Naive B cell (primary cell): ENCODE measurements around the gene RTN4R. TPM values are rescaled to one million over a fixed set of nuclear protein-coding genes. Genes with fewer than 3 reads are reported as not detected.

Source experiments
- ATAC-seq, 2 donors: fragments of 150-1000 bp; cut with Tn5 transposase; 2 replicates each; pipeline ENCODE4 v1.10.0; 2021; ENCODE audit warnings: low read depth in 2 of 2, mild to moderate bottlenecking in 2 of 2, moderate library complexity in 2 of 2
- DNase-seq: peaks from one replicate; pipeline ENCODE4 v3.0.0; 2022
- H3K27ac Mint-ChIP-seq, 6 donors: one replicate each; pipeline ENCODE4 v1.8.0; 2020 to 2022; ENCODE audit warnings: mild to moderate bottlenecking in 6 of 6, mixed read lengths in 6 of 6, moderate library complexity in 5 of 6, inconsistent platforms in 2 of 6
- H3K27me3 Mint-ChIP-seq, 3 donors: one replicate each; pipeline ENCODE4 v1.8.0; 2021 to 2022; ENCODE audit warnings: mixed read lengths in 3 of 3, mild to moderate bottlenecking in 1 of 3
- H3K36me3 Mint-ChIP-seq, 2 donors: one replicate each; pipeline ENCODE4 v1.8.0; 2020 to 2022; ENCODE audit warnings: mixed read lengths in 2 of 2, inconsistent platforms in 1 of 2, mild to moderate bottlenecking in 1 of 2
- H3K4me1 Mint-ChIP-seq, 3 donors: one replicate each; pipeline ENCODE4 v1.8.0; 2020 to 2022; ENCODE audit warnings: mixed read lengths in 3 of 3, inconsistent platforms in 1 of 3, mild to moderate bottlenecking in 1 of 3, moderate library complexity in 1 of 3
- H3K4me3 Mint-ChIP-seq, 8 donors: one replicate each; pipeline ENCODE4 v1.8.0; 2020 to 2022; ENCODE audit warnings: mild to moderate bottlenecking in 8 of 8, mixed read lengths in 8 of 8, moderate library complexity in 8 of 8, inconsistent platforms in 2 of 8
- H3K9me3 Mint-ChIP-seq, 7 donors: one replicate each; pipeline ENCODE4 v1.8.0; 2020 to 2022; ENCODE audit warnings: mixed read lengths in 7 of 7, mild to moderate bottlenecking in 5 of 7, inconsistent platforms in 2 of 7, moderate library complexity in 1 of 7
- polyA plus RNA-seq, 6 donors: library from polyadenylated mRNA; unstranded; fragments of 300-500 nt; fragmentation: Illumina TruSeq; gene quantifications; one replicate each; pipeline ENCODE4 v1.2.3, GENCODE V29; 2021; ENCODE audit warnings: low read depth in 6 of 6

RTN4R gene
- polyA plus RNA-seq, 6 donors from 2014 or later, result not detected

- Mint-ChIP-seq H3K27ac (no peak overlapping the region), H3K36me3 (no peaks in the 10 kb centered on the region), H3K4me1 (no peaks in the 10 kb centered on the region), H3K27me3 (peaks cover 0 to 6% (median 0%) of the 10 kb centered on the region in 3 donors), H3K4me3 (no peak overlapping the region), H3K9me3 (no peaks in the 10 kb centered on the region)
- DNase-seq (no peak), ATAC-seq (no peak)
Measured at GRCh38 chr22:20192972-20193760, 75.0 kb downstream of the RTN4R start.

DNA sequence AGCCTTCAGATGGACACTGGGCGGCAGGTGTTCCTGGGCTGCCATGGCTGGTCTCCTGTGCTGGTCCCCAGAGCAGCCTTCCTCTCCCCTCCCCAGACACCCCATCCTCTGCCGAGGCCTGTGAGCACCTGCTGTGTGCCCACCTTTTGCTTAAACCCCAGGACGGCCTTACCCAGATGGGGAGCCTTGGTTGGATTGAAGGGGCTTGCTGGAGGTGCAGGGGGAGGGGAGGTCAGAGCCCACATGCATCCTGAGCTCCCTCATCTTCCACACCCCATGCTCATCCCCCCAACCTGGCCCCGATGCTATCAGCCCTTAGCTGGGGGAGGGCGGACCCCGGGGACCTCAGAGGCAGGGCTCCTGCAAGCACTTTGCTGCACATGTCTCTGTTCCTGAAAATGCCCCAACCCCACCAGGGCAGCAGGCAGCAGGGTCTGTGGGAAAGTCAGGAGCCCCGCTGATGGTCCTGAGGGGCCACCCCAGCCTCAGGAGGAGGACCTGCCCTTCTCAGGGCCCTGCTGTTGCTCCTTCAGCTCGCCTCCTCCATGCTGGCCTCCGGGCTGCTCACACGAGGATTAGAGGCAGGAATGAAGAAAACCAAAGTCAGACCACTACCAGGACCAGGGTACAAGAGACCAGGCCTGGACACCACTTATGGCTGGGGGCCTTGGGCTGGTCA, 75.7 kb downstream of the RTN4R start:
- Mint-ChIP-seq H3K36me3 (no peaks in the 10 kb centered on the region), H3K27ac (no peak overlapping the region), H3K27me3 (no peaks in the 10 kb centered on the region), H3K9me3 (no peaks in the 10 kb centered on the region), H3K4me3 (no peak overlapping the region), H3K4me1 (no peaks in the 10 kb centered on the region)
- ATAC-seq (no peak), DNase-seq (no peak)

- no peak overlapping the region for H3K4me3 Mint-ChIP-seq
- ATAC-seq, result no peak
- H3K27me3 Mint-ChIP-seq, result no peaks in the 10 kb centered on the region
- H3K9me3 Mint-ChIP-seq, result no peaks in the 10 kb centered on the region
- H3K27ac Mint-ChIP-seq, result no peak overlapping the region
- DNase-seq, result no peak
- no peaks in the 10 kb centered on the region for H3K36me3 Mint-ChIP-seq
- no peaks in the 10 kb centered on the region for H3K4me1 Mint-ChIP-seq
Measured at GRCh38 chr22:20191803-20192202, 76.3 kb downstream of the RTN4R start.

Other genes with a start within 250 kb of the RTN4R start
- gene TANGO2, start 247.2 kb downstream of the RTN4R start, polyA plus RNA-seq, result 10 to 100 TPM; 24.3 to 46.1 (median 34.6) TPM
- gene DGCR8, start 188.1 kb downstream of the RTN4R start, polyA plus RNA-seq, result 1 to 10 TPM in 5 of 6 donors, under 1 TPM in 1; 0.49 to 6.7 (median 2.3) TPM
- gene RANBP1, start 152.2 kb downstream of the RTN4R start, polyA plus RNA-seq, result 100 to 1,000 TPM in 2 of 6 donors, 10 to 100 TPM in 4; 73.1 to 107 (median 91.0) TPM
- gene TRMT2A, start 151.1 kb downstream of the RTN4R start, polyA plus RNA-seq, result 10 to 100 TPM; 15.1 to 29.7 (median 21.3) TPM
- 1 to 10 TPM in 5 of 6 donors, under 1 TPM in 1; 0.56 to 4.4 (median 2.5) TPM for gene ZDHHC8, start 136.5 kb downstream of the RTN4R start, polyA plus RNA-seq
- gene CCDC188, start 117.3 kb downstream of the RTN4R start, polyA plus RNA-seq, result not detected
- gene DGCR6L, start 51.7 kb upstream of the RTN4R start, polyA plus RNA-seq, result 10 to 100 TPM; 54.0 to 84.4 (median 56.6) TPM
- gene ZNF74, start 125.8 kb upstream of the RTN4R start, polyA plus RNA-seq, result 1 to 10 TPM; 2.4 to 8.5 (median 5.5) TPM
- under 1 TPM in 4 of 6 donors, not detected in 2; 0.25 to 0.64 (median 0.36) TPM for gene SCARF2, start 169.5 kb upstream of the RTN4R start, polyA plus RNA-seq
- 10 to 100 TPM in 5 of 6 donors, 1 to 10 TPM in 1; 4.7 to 24.3 (median 15.9) TPM for gene KLHL22, start 227.5 kb upstream of the RTN4R start, polyA plus RNA-seq
- 10 to 100 TPM in 5 of 6 donors, 1 to 10 TPM in 1; 7.3 to 41.8 (median 17.1) TPM for gene MED15, start 239.3 kb upstream of the RTN4R start, polyA plus RNA-seq